Left lobe of liver (tissue), 1 donor: ENCODE results near the gene SHISA7. TPM values are rescaled to one million over a fixed set of nuclear protein-coding genes. Genes with fewer than 3 reads are reported as not detected.

Experiments
- total RNA-seq: library from RNA; stranded (reverse); gene quantifications from one replicate; pipeline ENCODE4 v1.2.1, GENCODE V29; 2021
- donor health status: DM: no; HTN: yes; CAD: no.

Gene SHISA7
- total RNA-seq, 1 donor from 2014 or later: not detected

Other genes starting within 250 kb of the SHISA7 start
- 6.3 TPM for gene PTPRH, start 233.8 kb downstream of the SHISA7 start, total RNA-seq
- gene TMEM86B, start 214.5 kb downstream of the SHISA7 start, total RNA-seq: 15.5 TPM
- 30.3 TPM for gene PPP6R1, start 184.3 kb downstream of the SHISA7 start, total RNA-seq
- gene HSPBP1, start 163.2 kb downstream of the SHISA7 start, total RNA-seq: 15.7 TPM
- gene BRSK1, start 159.3 kb downstream of the SHISA7 start, total RNA-seq: 0.55 TPM
- 1.2 TPM for gene TMEM150B, start 118.0 kb downstream of the SHISA7 start, total RNA-seq
- 4.5 TPM for gene KMT5C, start 103.4 kb downstream of the SHISA7 start, total RNA-seq
- gene COX6B2, start 88.6 kb downstream of the SHISA7 start, total RNA-seq: not detected
- gene GARIN5B, start 80.0 kb downstream of the SHISA7 start, total RNA-seq: not detected
- gene IL11, start 72.8 kb downstream of the SHISA7 start, total RNA-seq: not detected
- gene TMEM190, start 66.5 kb downstream of the SHISA7 start, total RNA-seq: not detected
- 26.6 TPM for gene TMEM238, start 59.0 kb downstream of the SHISA7 start, total RNA-seq
- 515 TPM for gene RPL28, start 57.4 kb downstream of the SHISA7 start, total RNA-seq
- gene UBE2S, start 35.5 kb downstream of the SHISA7 start, total RNA-seq: 5.6 TPM
- gene ISOC2, start 18.3 kb upstream of the SHISA7 start, total RNA-seq: 105 TPM
- gene C19orf85, start 21.5 kb upstream of the SHISA7 start, total RNA-seq: not detected
- gene ZNF628, start 33.3 kb upstream of the SHISA7 start, total RNA-seq: 5.3 TPM
- gene NAT14, start 41.9 kb upstream of the SHISA7 start, total RNA-seq: 4.6 TPM
- 0.81 TPM for gene SSC5D, start 45.1 kb upstream of the SHISA7 start, total RNA-seq
- gene SBK2, start 93.8 kb upstream of the SHISA7 start, total RNA-seq: not detected
- not detected for gene SBK3, start 102.2 kb upstream of the SHISA7 start, total RNA-seq
- 4.5 TPM for gene ZNF579, start 137.5 kb upstream of the SHISA7 start, total RNA-seq
- 6.7 TPM for gene FIZ1, start 156.2 kb upstream of the SHISA7 start, total RNA-seq
- gene ZNF524, start 157.0 kb upstream of the SHISA7 start, total RNA-seq: 13.2 TPM
- gene ZNF865, start 162.3 kb upstream of the SHISA7 start, total RNA-seq: 8.1 TPM
- 5.3 TPM for gene ZNF784, start 181.3 kb upstream of the SHISA7 start, total RNA-seq
- gene ZNF580, start 197.7 kb upstream of the SHISA7 start, total RNA-seq: 7.5 TPM
- gene ZNF581, start 200.3 kb upstream of the SHISA7 start, total RNA-seq: 6.1 TPM
- gene CCDC106, start 204.9 kb upstream of the SHISA7 start, total RNA-seq: 13.5 TPM
- gene U2AF2, start 211.7 kb upstream of the SHISA7 start, total RNA-seq: 61.7 TPM
- gene EPN1, start 231.9 kb upstream of the SHISA7 start, total RNA-seq: 148 TPM